ENCODE results near the gene HCN4.

DNA sequence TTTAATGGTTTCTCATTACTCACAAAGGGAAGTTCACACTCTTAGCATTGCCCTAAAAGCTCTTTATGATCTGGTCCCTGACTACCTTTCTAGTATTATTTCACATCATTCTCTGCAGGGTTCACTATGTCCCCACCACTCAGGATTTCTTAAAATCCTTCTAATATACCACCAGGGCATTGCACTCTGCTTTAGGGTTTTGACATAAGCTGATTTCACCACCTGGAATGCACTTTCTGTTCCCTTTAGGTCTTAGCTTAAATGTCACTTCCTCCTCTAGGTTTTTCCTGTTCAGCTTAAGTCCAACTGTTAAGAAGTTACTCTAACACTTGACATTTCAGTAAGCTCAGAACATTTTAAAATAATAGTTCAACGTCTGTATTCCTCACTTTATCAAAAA, 81.7 kb downstream of the HCN4 start:
- TF ChIP-seq, protein P1, sequence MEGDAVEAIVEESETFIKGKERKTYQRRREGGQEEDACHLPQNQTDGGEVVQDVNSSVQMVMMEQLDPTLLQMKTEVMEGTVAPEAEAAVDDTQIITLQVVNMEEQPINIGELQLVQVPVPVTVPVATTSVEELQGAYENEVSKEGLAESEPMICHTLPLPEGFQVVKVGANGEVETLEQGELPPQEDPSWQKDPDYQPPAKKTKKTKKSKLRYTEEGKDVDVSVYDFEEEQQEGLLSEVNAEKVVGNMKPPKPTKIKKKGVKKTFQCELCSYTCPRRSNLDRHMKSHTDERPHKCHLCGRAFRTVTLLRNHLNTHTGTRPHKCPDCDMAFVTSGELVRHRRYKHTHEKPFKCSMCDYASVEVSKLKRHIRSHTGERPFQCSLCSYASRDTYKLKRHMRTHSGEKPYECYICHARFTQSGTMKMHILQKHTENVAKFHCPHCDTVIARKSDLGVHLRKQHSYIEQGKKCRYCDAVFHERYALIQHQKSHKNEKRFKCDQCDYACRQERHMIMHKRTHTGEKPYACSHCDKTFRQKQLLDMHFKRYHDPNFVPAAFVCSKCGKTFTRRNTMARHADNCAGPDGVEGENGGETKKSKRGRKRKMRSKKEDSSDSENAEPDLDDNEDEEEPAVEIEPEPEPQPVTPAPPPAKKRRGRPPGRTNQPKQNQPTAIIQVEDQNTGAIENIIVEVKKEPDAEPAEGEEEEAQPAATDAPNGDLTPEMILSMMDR (conservative IDR thresholded peaks at IDR 0.05 in 1 of 2, IDR thresholded peaks at IDR 0.05 in 1 of 2; ENCODE audit: extremely low read depth in 1 of 2, insufficient read depth in 1 of 2, low read depth in 1 of 2, low read length in 2 of 2) = no peak
- TF ChIP-seq EZH2 (IDR thresholded peaks at IDR 0.05; ENCODE audit: borderline replicate concordance, low read length) = no peak

Measured in mammary epithelial cell (primary cell).